ENCODE results near the gene CDH2. TPM values are rescaled to one million over a fixed set of nuclear protein-coding genes. Genes with fewer than 3 reads are reported as not detected.

Gene CDH2
- polyA plus RNA-seq, 1 donor (not counting 4 experiments of a cell fraction or from before 2014, with no cell fraction given) = 0.46 TPM

DNA sequence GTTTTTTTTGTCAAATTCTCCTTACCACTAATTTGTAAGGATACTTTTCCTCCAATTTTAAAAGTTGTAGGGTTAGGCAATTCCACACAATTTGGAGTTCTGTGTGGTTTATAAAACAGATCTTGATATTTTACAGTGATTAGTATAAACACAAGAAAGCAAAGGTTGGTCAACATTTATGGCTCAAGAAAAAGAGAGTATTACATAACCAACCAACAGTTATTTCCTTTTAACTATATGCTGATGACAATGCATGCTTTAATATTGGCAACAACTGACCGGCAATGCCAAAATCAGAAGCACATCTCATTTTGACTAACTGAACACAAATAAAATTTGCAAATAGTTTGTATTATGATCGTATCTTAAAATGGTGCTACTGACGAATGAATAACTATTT is 137.2 kb downstream of the CDH2 start:
- Histone ChIP-seq H3K36me3 (ENCODE audit: control insufficient read depth in 2 of 2, extremely low read depth in 1 of 2, insufficient read depth in 2 of 2, low read length in 2 of 2) (no peaks in the 10 kb centered on the region), H3K4me1 (ENCODE audit: control insufficient read depth, extremely low read depth, insufficient read depth, low read length) (peaks cover 3% of the 10 kb centered on the region), H3K27ac (ENCODE audit: control insufficient read depth, insufficient read depth, low read length) (no peak overlapping the region), H3K79me2 (ENCODE audit: control insufficient read depth, insufficient read depth, low read length) (no peaks in the 10 kb centered on the region), H2AFZ (ENCODE audit: control insufficient read depth, low read length) (no peak overlapping the region), H4K20me1 (ENCODE audit: control insufficient read depth, extremely low read depth, insufficient read depth, low read length) (no peaks in the 10 kb centered on the region), H3K9me1 (ENCODE audit: control insufficient read depth, extremely low read depth, insufficient read depth, low read length) (no peaks in the 10 kb centered on the region), H3K9me3 (ENCODE audit: control insufficient read depth, low read depth, low read length) (no peaks in the 10 kb centered on the region), H3K4me3 (ENCODE audit: control insufficient read depth in 2 of 3, extremely low read depth in 1 of 3, insufficient read depth in 2 of 3, low read depth in 1 of 3, low read length in 3 of 3) (no peak overlapping the region), H3K27me3 (ENCODE audit: control insufficient read depth, extremely low read depth, insufficient read depth, low read length) (no peaks in the 10 kb centered on the region), H3K4me2 (ENCODE audit: control insufficient read depth, extremely low read depth, insufficient read depth, low read depth, low read length) (no peak overlapping the region), H3K9ac (ENCODE audit: control insufficient read depth, extremely low read depth, insufficient read depth, low read length) (no peak overlapping the region)
- DNase-seq (ENCODE audit: low read depth, low spot score) = no peak
- dilution Hi-C loops (cut with MboI; ENCODE audit: extremely low pct_ligation_motif_present, low sequenced_read_pairs) = no loop called here
- TF ChIP-seq, protein P1, sequence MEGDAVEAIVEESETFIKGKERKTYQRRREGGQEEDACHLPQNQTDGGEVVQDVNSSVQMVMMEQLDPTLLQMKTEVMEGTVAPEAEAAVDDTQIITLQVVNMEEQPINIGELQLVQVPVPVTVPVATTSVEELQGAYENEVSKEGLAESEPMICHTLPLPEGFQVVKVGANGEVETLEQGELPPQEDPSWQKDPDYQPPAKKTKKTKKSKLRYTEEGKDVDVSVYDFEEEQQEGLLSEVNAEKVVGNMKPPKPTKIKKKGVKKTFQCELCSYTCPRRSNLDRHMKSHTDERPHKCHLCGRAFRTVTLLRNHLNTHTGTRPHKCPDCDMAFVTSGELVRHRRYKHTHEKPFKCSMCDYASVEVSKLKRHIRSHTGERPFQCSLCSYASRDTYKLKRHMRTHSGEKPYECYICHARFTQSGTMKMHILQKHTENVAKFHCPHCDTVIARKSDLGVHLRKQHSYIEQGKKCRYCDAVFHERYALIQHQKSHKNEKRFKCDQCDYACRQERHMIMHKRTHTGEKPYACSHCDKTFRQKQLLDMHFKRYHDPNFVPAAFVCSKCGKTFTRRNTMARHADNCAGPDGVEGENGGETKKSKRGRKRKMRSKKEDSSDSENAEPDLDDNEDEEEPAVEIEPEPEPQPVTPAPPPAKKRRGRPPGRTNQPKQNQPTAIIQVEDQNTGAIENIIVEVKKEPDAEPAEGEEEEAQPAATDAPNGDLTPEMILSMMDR (optimal IDR thresholded peaks at IDR 0.05 in 1 of 3, IDR thresholded peaks at IDR 0.05 in 1 of 3, conservative IDR thresholded peaks at IDR 0.05 in 1 of 3; ENCODE audit: extremely low read depth in 1 of 3, insufficient read depth in 2 of 3, low read length in 3 of 3) = no peak
- no peak for TF ChIP-seq EZH2 (IDR thresholded peaks at IDR 0.05; ENCODE audit: low read length)
- no peak for FAIRE-seq

DNA sequence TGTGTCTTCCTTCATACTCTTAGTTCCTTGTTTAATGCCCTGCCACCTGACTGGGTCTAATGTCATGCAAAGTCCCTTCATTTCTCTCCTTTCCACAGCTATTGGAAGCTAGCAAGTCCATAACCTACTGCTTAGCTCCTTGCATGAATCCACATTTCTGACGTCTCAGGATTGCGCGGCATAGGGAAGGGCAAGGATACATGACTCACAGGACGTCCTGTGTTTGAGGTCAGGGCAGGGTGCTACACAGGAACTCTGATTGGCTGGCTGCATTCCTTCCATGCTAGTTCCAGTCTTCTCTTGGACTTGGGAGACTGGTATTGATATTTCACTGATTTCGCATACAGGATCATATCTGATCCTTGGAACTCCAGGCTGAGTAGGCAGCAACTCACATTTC is 137.9 kb downstream of the CDH2 start:
- no peaks in the 10 kb centered on the region for H3K79me2 ChIP-seq (ENCODE audit: control insufficient read depth, insufficient read depth, low read length)
- no peak for FAIRE-seq
- H3K9ac ChIP-seq (ENCODE audit: control insufficient read depth, extremely low read depth, insufficient read depth, low read length) = no peak overlapping the region
- H3K27ac ChIP-seq (ENCODE audit: control insufficient read depth, insufficient read depth, low read length) = no peak overlapping the region
- no peaks in the 10 kb centered on the region for H3K9me1 ChIP-seq (ENCODE audit: control insufficient read depth, extremely low read depth, insufficient read depth, low read length)
- peak overlapping the region; percentile 6 for H2AFZ ChIP-seq (ENCODE audit: control insufficient read depth, low read length)
- H3K4me1 ChIP-seq (ENCODE audit: control insufficient read depth, extremely low read depth, insufficient read depth, low read length) = peaks cover 3% of the 10 kb centered on the region
- no peak for DNase-seq (ENCODE audit: low read depth, low spot score)
- no peaks in the 10 kb centered on the region for H4K20me1 ChIP-seq (ENCODE audit: control insufficient read depth, extremely low read depth, insufficient read depth, low read length)
- no peaks in the 10 kb centered on the region for H3K27me3 ChIP-seq (ENCODE audit: control insufficient read depth, extremely low read depth, insufficient read depth, low read length)
- H3K4me3 ChIP-seq (ENCODE audit: control insufficient read depth in 2 of 3, extremely low read depth in 1 of 3, insufficient read depth in 2 of 3, low read depth in 1 of 3, low read length in 3 of 3) = no peak overlapping the region
- TF ChIP-seq EZH2 (IDR thresholded peaks at IDR 0.05; ENCODE audit: low read length) = no peak
- TF ChIP-seq, protein P1 (optimal IDR thresholded peaks at IDR 0.05 in 1 of 3, IDR thresholded peaks at IDR 0.05 in 1 of 3, conservative IDR thresholded peaks at IDR 0.05 in 1 of 3; ENCODE audit: extremely low read depth in 1 of 3, insufficient read depth in 2 of 3, low read length in 3 of 3) = no peak
- dilution Hi-C loops (cut with MboI; ENCODE audit: extremely low pct_ligation_motif_present, low sequenced_read_pairs) = no loop called here
- H3K36me3 ChIP-seq (ENCODE audit: control insufficient read depth in 2 of 2, extremely low read depth in 1 of 2, insufficient read depth in 2 of 2, low read length in 2 of 2) = no peaks in the 10 kb centered on the region
- H3K9me3 ChIP-seq (ENCODE audit: control insufficient read depth, low read depth, low read length) = no peaks in the 10 kb centered on the region
- no peak overlapping the region for H3K4me2 ChIP-seq (ENCODE audit: control insufficient read depth, extremely low read depth, insufficient read depth, low read depth, low read length)

Measured in keratinocyte (primary cell).